ENCODE data around the gene XIST.

DNA sequence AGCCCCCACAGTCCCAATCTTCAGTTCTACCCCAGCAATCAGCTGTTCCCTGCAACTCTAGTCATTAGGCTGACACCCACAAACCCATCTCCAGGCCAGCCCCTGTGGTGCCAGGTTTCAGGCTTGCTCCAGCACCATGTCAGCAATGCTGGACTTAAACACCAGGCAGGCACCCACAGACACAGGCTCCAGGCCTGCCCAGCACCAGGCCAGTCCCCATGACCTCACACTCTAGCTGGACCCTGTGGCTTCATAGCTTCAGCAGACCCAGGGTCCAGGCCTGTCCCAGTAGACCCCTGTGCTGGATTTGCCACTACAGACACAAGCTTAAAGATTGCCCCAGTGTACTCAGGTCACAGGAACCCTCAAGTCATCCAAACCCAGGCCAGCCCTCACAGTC is 10.8 kb upstream of the XIST start:
- TF ChIP-seq NFIC (IDR thresholded peaks at IDR 0.05) (no peak), RAD21 (IDR thresholded peaks at IDR 0.05; ENCODE audit: low read depth) (no peak), MAX (IDR thresholded peaks at IDR 0.05) (no peak), TCF12 (IDR thresholded peaks at IDR 0.05; ENCODE audit: low read depth) (no peak)
